CD4-positive, alpha-beta T cell treated with Interleukin-12 subunit alpha and Interleukin-12 subunit beta, for 1 hour (primary cell): ENCODE measurements around the gene GABRB1.
"Not testable (repeated sequence)": the region's sequence is repeated elsewhere in the genome, so short reads cannot be mapped to it uniquely, and the experiment has no call there.

ENCODE experiments used
- DNase-seq: peaks from one replicate; pipeline ENCODE4 v3.0.0-alpha.2; 2020

Gene GABRB1

DNA sequence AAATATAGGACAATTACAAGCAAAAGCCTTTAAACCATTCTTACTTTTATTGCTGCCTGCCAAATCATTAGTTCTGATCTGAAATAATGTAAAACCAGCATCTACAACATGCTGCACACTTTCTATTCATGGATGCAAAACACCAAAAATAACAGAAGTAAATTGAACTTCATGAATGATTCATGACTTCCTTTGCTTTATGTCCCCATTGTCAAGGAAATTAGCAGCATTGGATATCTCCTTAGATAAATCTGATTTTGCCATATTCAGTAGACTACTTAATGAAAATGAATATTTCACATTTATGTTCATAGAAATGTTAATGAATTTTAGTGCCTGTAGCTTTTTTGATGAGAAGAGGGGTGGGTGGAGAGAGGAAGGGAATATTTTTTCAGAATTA is 299.5 kb downstream of the GABRB1 start:
- no peak for DNase-seq

DNA sequence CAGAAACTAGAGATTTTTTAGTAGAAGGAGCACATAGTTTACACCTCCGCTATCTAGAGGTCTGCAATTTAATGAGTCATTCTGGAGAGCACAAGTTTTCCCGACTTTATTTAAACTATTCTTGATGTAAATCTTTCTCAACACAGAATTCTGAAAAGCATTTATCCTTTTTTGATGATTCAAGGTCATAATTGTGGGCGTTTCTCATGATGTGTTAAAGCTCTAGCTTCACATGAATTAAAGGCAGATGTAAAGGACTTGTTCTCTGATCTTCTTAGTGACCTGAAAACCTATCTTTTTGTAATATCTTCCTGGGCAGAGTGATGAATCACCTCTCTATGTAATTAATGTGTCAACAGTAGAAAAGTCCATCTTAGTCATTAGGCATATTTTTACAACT is 303.3 kb downstream of the GABRB1 start:
- no peak for DNase-seq

DNA sequence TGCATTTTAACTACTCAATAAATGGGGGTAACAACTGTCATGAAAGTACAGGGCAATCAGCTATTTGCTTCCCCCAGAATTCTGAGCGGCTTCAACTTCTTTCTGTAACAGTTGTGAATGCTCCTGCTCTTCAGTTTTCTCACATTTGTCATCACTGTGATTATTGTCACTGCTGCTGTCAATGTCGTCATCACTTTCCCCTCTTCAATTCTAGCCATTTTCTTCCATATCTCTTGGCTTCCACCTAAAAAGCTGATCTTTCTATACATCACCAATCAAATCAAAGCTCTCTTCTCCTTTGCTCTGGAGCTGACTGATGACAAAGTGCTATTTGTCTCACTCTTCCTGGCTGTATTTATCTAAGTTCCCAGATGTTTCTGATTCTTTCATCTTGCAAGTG is 306.5 kb downstream of the GABRB1 start:
- DNase-seq: no peak

DNA sequence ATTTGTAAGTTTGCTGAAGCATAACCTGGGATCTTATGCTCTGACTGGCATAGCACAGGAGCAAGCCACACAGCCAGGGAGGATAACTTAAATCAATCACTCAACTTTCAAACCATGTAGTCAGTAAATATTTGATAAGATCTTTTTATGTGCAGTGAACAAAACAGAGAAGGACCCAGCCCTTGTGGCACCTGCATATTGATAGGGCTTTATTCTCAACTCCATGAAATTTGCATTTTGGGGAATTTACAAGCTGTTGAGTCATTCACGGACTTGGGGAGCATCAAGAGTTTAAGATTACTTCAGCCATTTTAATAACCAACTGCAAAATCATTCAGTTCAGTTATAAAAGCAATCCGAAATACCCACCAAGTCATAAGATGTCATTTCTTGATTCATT is 309.5 kb downstream of the GABRB1 start:
- DNase-seq: no peak

GRCh38 chr4:47342796-47343195 is 311.4 kb downstream of the GABRB1 start:
- no peak for DNase-seq

GRCh38 chr4:47349326-47349725 is 318.0 kb downstream of the GABRB1 start:
- DNase-seq: no peak

DNA sequence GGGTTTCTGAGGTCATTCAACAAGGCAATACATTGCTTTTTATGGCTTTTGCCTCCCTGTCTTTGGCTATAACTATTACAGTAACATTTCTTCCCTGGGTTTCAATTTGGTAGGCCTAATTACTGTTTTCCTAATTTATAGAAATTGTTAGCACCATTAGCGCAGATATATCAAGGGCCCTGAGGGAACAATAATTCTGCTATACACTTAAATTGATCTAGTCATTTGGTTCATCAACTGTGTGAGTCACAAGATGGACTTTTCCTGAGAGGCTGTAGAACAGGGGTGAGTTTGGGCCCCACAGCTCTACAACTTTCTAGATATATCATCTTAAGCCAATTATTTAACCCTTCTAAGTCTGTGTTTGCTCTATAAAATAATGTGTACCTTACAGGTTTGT is 324.2 kb downstream of the GABRB1 start:
- DNase-seq: no peak

DNA sequence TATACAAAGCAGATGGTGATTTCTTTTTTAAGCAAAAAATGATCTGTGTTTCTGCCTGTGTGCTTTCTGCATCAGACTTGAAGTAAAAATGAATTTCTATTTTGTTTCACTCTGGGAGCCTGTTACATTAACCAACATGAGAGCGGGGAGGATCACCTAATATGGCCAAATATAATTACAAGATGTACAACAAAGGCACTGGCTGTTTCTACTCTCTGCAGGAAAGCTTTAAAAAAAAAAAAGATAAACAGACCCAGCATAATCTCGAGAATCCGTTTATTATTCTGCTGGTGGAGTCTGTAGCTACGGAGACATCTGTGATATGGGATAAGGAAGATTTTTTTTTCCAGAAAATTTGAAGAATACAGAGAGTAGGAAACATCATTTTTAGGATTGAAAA is 328.5 kb downstream of the GABRB1 start:
- DNase-seq: no peak

- no peak for DNase-seq
Observed at GRCh38 chr4:47367761-47368160, 336.4 kb downstream of the GABRB1 start.

GRCh38 chr4:47368211-47368610 is 336.8 kb downstream of the GABRB1 start:
- no peak for DNase-seq

- DNase-seq: no peak
Observed at GRCh38 chr4:47372561-47372960, 341.2 kb downstream of the GABRB1 start.

GRCh38 chr4:47373174-47373573 is 341.8 kb downstream of the GABRB1 start:
- DNase-seq: no peak

DNA sequence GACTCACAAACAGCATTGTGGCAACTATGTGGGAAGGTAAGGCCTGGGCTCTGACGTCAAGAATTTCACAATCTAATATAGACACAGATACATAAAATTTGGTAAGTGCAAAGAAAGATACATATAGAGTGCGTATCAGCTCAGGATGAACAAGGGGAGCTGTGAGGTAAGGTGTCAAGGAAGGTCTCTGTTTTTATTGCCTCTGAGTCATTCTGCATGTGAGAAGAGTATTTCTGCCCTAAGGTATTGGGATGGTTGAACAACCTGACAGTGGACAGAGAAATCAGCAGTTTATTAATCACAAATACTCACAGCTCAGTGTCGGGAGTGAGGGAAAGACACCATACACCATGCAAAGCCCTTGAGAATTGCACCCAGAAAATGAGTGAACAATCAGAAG is 342.3 kb downstream of the GABRB1 start:
- DNase-seq: no peak

GRCh38 chr4:47374477-47374876 is 343.1 kb downstream of the GABRB1 start:
- no peak for DNase-seq

- not testable (repeated sequence) for DNase-seq
Observed at GRCh38 chr4:47378021-47378530, 346.7 kb downstream of the GABRB1 start.

GRCh38 chr4:47381172-47381571 is 349.8 kb downstream of the GABRB1 start:
- no peak for DNase-seq

DNA sequence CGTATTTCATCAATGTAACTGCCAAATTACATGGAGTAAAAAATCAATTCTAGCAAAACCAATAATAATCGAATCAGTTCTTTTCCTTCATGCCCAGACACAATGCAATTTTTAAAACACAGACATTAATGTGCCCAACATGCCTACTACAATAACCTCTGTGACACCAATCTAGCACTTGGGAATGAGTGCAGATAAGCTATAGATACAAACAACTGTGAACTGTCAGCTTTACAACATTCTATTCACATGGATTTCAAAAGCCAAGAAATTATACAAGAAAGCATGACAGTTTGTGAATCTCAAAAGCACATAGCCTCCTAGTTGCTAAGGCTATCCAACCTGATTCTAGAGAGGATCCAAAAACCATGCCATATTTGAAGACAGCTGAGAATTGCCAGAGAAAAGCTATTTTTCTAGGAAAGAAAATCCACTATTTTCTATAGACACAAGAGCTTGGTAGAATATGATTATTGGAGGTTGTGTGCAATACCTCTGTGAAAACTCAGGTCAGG is 351.5 kb downstream of the GABRB1 start:
- no peak for DNase-seq

DNA sequence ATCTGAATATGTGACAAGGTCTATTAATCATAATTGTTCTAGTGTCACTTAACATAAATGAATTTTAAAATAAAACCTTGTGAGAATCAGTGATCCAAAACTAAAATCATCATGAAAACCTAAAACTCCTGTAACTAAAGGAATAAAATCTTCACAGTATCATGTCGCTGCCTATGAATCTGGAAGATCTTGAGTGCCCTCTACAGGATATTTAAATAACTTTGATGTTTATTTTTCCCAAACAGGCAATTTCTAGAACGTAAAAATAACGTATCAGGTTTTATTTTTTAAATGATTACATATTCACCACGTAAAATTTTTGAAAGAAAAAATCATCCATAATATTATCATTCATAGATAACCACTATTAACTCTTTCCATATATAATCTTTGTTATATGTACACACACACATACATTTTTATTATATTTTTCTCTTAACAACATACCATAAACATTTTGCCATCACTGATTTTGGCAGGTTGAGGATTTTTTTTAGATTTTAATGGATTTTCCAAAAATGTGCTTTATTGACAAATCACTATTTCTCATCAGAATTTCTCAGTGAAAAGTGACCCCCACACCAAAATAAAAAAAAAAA is 352.6 kb downstream of the GABRB1 start:
- DNase-seq: peak; percentile 14

- DNase-seq: no peak
Observed at GRCh38 chr4:47386146-47386545, 354.8 kb downstream of the GABRB1 start.

- no peak for DNase-seq
Observed at GRCh38 chr4:47386561-47387235, 355.3 kb downstream of the GABRB1 start.

- DNase-seq: no peak
Observed at GRCh38 chr4:47390428-47391125, 359.2 kb downstream of the GABRB1 start.

DNA sequence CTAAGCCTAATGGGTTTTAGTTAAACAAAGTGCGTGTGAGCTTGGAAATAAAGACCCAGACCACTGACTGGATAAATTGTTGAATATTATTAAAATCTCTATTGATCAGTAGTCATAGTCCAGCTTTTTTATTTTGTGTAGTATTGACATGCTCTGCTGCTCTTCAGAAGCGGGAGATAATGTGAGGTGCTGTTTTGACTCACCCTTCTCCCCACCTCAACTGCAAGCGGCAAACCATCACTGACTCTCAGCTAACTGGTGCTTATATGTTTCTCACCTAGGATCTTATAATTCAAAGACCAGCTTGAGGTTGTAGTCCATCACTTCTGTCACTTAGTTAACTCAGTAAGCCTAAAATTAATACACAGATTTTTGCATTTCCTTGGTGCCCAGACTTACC is 359.9 kb downstream of the GABRB1 start:
- no peak for DNase-seq

DNA sequence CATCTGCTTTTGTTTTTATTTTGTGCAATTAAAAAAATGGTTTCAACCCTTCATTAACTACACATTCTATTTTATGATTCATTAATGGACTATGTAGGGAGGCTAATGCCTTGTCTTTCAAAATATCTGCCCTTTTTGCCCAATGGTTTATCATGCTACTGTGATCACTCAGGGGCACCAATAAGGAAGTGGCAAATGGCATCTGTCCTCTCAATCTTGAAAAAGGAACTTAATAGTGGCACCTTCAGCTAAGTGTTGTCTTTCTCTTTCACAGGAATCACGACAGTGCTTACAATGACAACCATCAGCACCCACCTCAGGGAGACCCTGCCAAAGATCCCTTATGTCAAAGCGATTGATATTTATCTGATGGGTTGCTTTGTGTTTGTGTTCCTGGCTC is 375.0 kb downstream of the GABRB1 start:
- no peak for DNase-seq

DNA sequence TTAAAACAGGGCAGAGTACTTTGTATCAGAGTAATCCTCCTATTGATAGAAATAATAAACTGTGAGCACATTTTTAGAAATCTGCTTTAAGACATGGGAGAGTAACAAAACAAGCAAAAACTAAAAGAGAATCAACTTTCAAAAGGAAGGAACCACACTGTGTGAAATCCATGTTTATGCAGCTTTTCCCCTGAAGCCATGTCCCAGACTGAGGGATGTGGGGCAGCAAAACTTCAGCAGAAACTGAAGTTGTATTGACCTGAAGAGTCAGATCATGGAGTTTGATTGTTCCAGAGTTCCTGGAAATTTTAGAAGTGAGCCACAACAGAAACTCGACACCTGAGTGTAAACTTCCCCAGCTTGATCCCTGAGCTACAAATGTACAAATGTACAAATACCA is 378.9 kb downstream of the GABRB1 start:
- DNase-seq: no peak
